ES-I3 (cell line): ENCODE measurements around the gene ZAP70.

Source experiments
- H3K36me3 ChIP-seq: 2 replicates; pipeline ENCODE4 v1.6.1; 2013; ENCODE audit warnings: mild to moderate bottlenecking, low read length, control low read depth, moderate library complexity; ENCODE audit not compliant: insufficient read depth
- H3K4me1 ChIP-seq: 2 replicates; pipeline ENCODE4 v1.6.1; 2013; ENCODE audit warnings: mild to moderate bottlenecking, control low read depth, low read length; ENCODE audit not compliant: insufficient read depth
- H3K9ac ChIP-seq: 2 replicates; pipeline ENCODE4 v1.6.1; 2013; ENCODE audit warnings: low read depth, mild to moderate bottlenecking, low read length, moderate library complexity
- H3K9me3 ChIP-seq: 2 replicates; pipeline ENCODE4 v1.6.1; 2013; ENCODE audit warnings: mild to moderate bottlenecking, low read length, moderate library complexity; ENCODE audit not compliant: control insufficient read depth, insufficient read depth

The ZAP70 gene

DNA sequence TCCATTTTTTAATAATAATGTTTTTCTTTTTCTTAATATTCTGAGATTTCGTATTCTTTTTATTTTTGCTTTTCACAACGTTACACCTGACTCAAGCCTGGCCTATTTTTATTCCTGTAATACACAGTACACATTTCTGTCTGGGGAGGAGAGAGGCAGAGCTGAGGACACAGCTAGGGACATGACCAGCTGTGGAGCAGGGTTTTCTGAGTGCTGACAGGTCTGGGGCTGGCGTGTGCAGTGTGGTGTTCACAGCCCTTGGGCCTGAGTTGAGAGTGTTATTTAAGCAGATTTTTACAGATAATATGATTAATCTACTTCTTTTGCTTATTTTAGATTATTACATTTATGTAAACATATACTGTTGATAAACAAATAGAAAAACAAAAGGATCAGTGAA, 55.9 kb downstream of the ZAP70 start:
- Histone ChIP-seq H3K9ac (no peak overlapping the region), H3K36me3 (peaks cover 5% of the 10 kb centered on the region; the same call in 1 of the 2 replicates), H3K4me1 (peaks cover 15% of the 10 kb centered on the region), H3K9me3 (no peaks in the 10 kb centered on the region)

DNA sequence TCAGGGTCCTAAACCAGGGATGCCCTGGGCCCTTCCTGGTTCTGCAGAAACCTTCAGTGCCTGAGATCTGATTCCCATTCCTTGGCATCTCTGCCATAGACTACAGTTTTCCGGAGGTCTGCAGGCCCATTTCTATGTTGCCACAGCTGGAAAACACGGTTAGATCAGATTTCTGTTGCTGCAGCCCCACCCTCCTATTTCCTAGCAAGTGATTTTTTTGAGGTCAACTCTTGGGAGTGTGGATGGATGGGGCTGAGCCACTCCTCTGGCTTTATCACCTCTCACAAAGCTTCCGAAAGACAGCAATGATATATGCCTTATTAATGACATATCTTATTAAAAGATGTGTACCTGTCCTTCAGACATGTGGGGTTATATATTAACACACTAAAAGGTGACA, 56.3 kb downstream of the ZAP70 start:
- Histone ChIP-seq H3K4me1 (peaks cover 15% of the 10 kb centered on the region), H3K36me3 (peaks cover 5% of the 10 kb centered on the region; the same call in 1 of the 2 replicates)

DNA sequence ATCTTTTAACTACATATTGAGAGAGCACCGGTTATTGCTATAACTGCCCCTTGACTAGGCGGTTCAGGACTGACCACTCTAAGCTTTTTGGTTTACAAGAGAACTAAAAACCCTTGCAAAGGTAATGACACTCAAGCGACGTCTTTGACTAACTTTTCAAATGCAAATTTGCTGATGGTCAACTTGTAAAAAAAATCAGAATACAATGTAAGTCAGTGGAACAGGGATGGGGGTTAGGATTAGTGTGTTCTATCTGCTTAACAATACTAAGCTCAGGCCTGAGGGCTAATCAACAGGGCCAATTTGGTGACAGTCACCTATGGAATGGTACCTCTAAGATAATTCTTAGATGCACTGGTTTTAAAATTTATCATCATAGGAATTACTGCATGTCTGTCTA, 57.1 kb downstream of the ZAP70 start:
- Histone ChIP-seq H3K9ac (no peak overlapping the region), H3K4me1 (peaks cover 15% of the 10 kb centered on the region), H3K9me3 (no peaks in the 10 kb centered on the region), H3K36me3 (peaks cover 5% of the 10 kb centered on the region; the same call in 1 of the 2 replicates)

More for the DNA sequence above, 56.3 kb downstream of the ZAP70 start:
- no peak overlapping the region for H3K9ac ChIP-seq
- H3K9me3 ChIP-seq: no peaks in the 10 kb centered on the region

DNA sequence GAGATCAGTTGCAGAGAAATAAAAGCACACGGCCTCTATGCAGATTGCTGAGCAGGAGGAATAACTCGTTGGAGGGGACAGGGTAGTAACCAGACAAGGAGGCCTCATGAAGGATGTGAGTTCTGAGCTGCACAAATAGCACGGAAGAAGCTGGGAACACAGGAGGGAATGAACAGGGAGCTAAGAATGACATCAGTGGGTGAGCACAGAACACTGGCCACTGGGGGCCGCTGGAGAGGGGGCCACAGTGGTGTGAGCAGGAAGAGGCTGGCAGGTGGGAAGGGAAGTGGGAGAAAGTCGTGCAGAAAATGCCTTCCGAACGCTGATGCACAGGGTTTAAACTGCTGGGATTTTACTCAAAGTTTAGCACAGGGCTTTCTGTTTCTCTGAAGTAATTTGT, 61.0 kb downstream of the ZAP70 start:
- Histone ChIP-seq H3K4me1 (peaks cover 15% of the 10 kb centered on the region), H3K9ac (no peak overlapping the region), H3K36me3 (no peaks in the 10 kb centered on the region; the same call in 1 of the 2 replicates), H3K9me3 (no peaks in the 10 kb centered on the region)

DNA sequence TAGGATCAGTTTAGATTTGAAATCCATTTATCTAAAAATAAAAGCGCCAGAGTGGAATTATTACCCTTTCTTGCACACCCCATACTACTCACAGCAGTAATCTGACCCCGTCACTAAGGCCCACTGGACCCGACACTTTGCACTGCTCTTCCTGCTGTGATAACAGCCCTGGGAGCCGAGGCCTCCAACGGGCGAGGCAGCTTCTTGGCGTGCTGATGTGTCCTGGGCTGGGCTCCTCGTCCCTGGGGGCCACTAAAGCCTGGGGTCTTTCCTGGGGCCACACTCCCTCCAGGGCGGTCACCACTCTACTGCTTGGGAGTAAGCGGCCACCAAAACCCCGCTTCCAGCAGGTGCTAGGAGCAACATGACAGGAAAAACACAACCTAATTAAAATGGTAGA, 61.7 kb downstream of the ZAP70 start:
- Histone ChIP-seq H3K4me1 (peaks cover 11% of the 10 kb centered on the region; the same call in 1 of the 2 replicates), H3K36me3 (no peaks in the 10 kb centered on the region; the same call in 1 of the 2 replicates), H3K9me3 (no peaks in the 10 kb centered on the region), H3K9ac (no peak overlapping the region)

DNA sequence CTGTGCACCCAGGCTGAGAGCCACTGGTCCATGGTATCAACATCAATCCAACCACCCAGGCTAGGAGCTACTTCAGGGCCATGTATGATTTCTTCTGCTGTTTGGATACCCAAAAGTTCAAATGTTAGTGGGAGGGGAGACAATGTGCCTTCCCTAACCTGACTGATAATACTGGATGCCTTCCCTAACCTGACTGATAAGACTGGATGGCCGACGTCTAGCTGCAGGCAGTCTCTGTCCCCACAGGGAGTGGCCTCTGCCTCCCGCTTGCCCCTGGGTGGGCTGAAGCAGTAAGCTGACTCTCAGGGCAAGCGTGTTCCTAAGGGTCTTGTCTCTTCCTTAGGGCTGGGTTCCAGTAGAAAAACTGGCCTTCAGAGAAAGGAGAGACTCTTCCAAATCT, 65.8 kb downstream of the ZAP70 start:
- no peaks in the 10 kb centered on the region for H3K4me1 ChIP-seq
- H3K36me3 ChIP-seq: no peaks in the 10 kb centered on the region; the same call in 1 of the 2 replicates
- no peak overlapping the region for H3K9ac ChIP-seq
- no peaks in the 10 kb centered on the region for H3K9me3 ChIP-seq

DNA sequence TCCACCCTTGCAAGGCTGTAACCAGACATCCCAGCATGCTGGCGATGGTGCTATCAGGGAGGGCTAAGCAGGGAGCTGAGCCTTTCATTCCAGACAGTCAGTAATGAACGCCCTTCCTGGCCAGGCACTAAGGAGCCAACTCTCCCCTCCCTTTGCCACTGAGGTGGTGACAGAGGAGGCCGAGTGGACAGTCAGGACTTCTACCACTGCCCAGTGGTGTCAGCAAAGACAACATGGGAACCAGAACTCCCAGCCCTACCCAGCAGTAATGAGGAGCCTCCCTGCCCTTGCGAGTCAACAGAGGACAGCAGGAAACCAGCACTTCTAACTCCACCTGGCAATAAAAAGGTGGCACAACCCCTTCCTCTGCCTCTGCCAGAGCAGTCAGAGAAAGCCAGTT, 68.6 kb downstream of the ZAP70 start:
- no peaks in the 10 kb centered on the region for H3K4me1 ChIP-seq
- no peak overlapping the region for H3K9ac ChIP-seq
- H3K9me3 ChIP-seq: no peaks in the 10 kb centered on the region
- H3K36me3 ChIP-seq: peaks cover 3% of the 10 kb centered on the region; the same call in 1 of the 2 replicates

DNA sequence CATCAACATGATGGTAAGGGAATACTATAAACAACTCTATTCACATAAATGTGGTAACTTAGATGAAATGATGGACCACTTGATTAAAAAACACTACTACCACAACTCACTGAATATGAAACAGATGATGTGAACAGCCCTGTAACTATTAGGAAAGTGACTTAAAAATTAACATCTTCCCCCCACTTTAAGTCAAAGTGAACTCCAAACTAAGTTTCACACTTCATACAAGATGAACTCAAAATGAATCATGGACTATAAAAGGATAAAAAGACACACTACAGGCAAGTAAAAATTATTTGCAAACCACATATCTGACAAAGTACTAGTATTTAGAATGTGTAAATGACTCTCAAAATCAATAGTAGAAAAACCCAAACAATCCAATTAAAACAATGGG, 71.6 kb downstream of the ZAP70 start:
- H3K9ac ChIP-seq: no peak overlapping the region
- H3K36me3 ChIP-seq: 0 out of 2 replicates have a peak, but pooled peaks cover 3% of the 10 kb centered on the region
- no peaks in the 10 kb centered on the region for H3K4me1 ChIP-seq
- H3K9me3 ChIP-seq: no peaks in the 10 kb centered on the region

DNA sequence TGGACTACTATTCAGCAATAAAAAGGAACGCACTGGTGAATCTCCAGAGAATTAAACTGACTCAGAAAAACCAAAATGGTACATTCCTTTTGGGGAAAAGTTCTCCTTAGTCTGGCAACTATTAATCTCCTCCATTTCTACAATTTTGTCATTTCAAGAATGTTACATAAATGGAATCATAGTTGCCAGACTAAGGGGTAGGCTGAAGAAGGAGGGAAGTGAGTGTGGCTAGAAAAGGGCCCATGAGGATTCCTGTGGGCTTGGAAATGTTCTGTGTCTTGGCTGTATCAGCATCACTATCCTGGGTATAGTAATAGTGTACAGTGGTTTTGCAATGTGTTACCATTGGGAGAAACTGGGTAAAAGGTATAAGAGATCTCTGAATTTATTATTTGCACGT, 72.4 kb downstream of the ZAP70 start:
- Histone ChIP-seq H3K36me3 (0 out of 2 replicates have a peak, but pooled peaks cover 3% of the 10 kb centered on the region), H3K9me3 (no peaks in the 10 kb centered on the region)

DNA sequence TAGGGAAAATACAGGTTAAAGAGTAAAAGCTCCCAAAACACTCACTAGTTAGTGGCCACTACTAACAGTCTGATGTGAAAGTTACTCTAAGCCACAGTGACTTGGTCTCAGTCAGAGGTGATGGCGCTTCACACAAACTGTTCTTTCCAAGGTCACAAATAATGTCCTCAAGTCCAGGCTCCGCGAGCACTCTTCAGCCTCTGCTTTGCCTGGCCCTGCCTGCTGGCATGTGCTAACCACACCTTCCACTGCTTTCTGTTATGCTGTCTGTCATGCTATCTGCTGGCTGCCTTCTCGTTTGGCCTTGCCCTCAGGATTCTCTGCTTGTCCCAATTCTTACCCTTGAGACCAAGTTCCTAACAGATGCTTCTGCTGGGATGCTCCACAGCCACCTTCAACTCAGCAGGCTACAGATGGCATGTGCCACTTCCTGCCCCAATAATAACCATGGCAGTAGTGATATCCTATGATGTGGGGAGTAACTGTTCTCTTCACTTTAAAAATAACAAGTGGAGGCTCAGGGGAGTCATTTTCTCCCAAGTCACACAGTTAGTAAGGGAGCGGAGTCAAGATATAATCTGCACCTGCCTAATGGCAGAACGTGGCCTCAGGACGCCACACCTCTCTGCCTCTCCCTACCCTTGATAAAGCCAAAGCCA, 75.7 kb downstream of the ZAP70 start:
- Histone ChIP-seq H3K9me3 (no peaks in the 10 kb centered on the region), H3K9ac (no peak overlapping the region), H3K36me3 (0 out of 2 replicates have a peak, but pooled peaks cover 7% of the 10 kb centered on the region), H3K4me1 (no peaks in the 10 kb centered on the region)

More for the DNA sequence above, 72.4 kb downstream of the ZAP70 start:
- H3K4me1 ChIP-seq: no peaks in the 10 kb centered on the region
- H3K9ac ChIP-seq: no peak overlapping the region
